SK-N-MC (cell line): ENCODE data around the gene TMEM50B.

Experiments used
- EZH2 ChIP-seq: fragments of 200-600 bp; sonication (generic); IDR thresholded peaks from one replicate; pipeline ENCODE4 v1.6.1; 2017; ENCODE audit warnings: antibody characterized with exemption
- POLR2AphosphoS5 ChIP-seq: IDR thresholded peaks from 2 replicates; pipeline ENCODE4 v1.6.1; 2012; ENCODE audit warnings: mild to moderate bottlenecking, low read depth, low read length, borderline replicate concordance

DNA sequence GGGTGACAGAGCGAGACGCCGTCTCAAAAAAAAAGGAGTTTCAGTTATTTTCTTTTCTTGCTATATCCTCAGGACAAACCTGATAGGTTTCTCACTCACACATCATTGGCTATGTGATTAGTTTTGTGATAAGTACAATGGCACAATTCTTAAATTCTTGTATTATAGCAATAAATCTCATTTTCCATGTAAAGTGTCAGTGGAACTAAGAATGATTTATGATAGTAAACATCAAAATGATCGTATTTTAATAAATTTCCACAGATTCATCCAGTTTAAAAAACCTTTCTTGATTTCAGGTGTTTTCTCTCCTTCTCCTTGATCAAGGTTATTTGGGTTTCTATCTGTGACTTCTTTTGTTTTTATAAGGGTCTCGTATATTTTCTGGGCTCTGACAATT, 8.2 kb upstream of the TMEM50B start:
- TF ChIP-seq EZH2 (no peak), POLR2AphosphoS5 (no peak)
